ENCODE data around the gene OR1E2. TPM values are rescaled to one million over a fixed set of nuclear protein-coding genes. Genes with fewer than 3 reads are reported as not detected.
"Not testable (repeated sequence)": the region's sequence is repeated elsewhere in the genome, so short reads cannot be mapped to it uniquely, and the experiment has no call there.

Gene OR1E2
- polyA plus RNA-seq, 3 donors = not detected

GRCh38 chr17:3403856-3404255 is 29.8 kb downstream of the OR1E2 start:
- not testable (repeated sequence) for DNase-seq (ENCODE audit: extremely low read depth in 1 of 11, low read depth in 9 of 11, low spot score in 4 of 11)

- DNase-seq (ENCODE audit: extremely low read depth in 1 of 11, low read depth in 9 of 11, low spot score in 4 of 11) = no peak
These were observed 31.9 kb downstream of the OR1E2 start for GRCh38 chr17:3401786-3402185.

GRCh38 chr17:3400055-3400454 is 33.6 kb downstream of the OR1E2 start:
- DNase-seq (ENCODE audit: extremely low read depth in 1 of 11, low read depth in 9 of 11, low spot score in 4 of 11) = no peak

GRCh38 chr17:3398310-3398709 is 35.3 kb downstream of the OR1E2 start, which contains the start of gene OR1E1:
OR1E1 (minus strand) TSS chr17:3398410; CDS start chr17:3398410, 0 bp downstream.
- no peak for DNase-seq (ENCODE audit: extremely low read depth in 1 of 11, low read depth in 9 of 11, low spot score in 4 of 11)

GRCh38 chr17:3397801-3398200 is 35.8 kb downstream of the OR1E2 start:
- DNase-seq (ENCODE audit: extremely low read depth in 1 of 11, low read depth in 9 of 11, low spot score in 4 of 11) = peak in 1 of 11 donors; percentile 15

- DNase-seq (ENCODE audit: extremely low read depth in 1 of 11, low read depth in 9 of 11, low spot score in 4 of 11) = no peak
These were observed 43.9 kb downstream of the OR1E2 start for GRCh38 chr17:3389791-3390190.

GRCh38 chr17:3385869-3386816 is 47.5 kb downstream of the OR1E2 start, which contains the start of gene OR3A2:
OR3A2 (minus strand) TSS chr17:3386308.
- DNase-seq (ENCODE audit: extremely low read depth in 1 of 11, low read depth in 9 of 11, low spot score in 4 of 11) = peak in 1 of 11 donors; percentile 22

Other genes with a start within 250 kb of the OR1E2 start
- gene OR1A2, start 236.3 kb downstream of the OR1E2 start, polyA plus RNA-seq (ENCODE audit: insufficient read length in 3 of 3) = not detected
- gene OR1A1, start 226.2 kb downstream of the OR1E2 start, polyA plus RNA-seq (ENCODE audit: insufficient read length in 3 of 3) = under 1 TPM; 0.03 to 0.08 (median 0.05) TPM
- gene OR3A1, start 135.5 kb downstream of the OR1E2 start, polyA plus RNA-seq (ENCODE audit: insufficient read length in 3 of 3) = under 1 TPM in 2 of 3 donors, not detected in 1; 0.12 to 0.24 TPM
- 1 to 10 TPM in 1 of 3 donors, under 1 TPM in 2; 0.20 to 3.1 (median 0.39) TPM for gene OR3A2, start 47.5 kb downstream of the OR1E2 start, polyA plus RNA-seq (ENCODE audit: insufficient read length in 3 of 3)
- gene OR1E1, start 35.4 kb downstream of the OR1E2 start, polyA plus RNA-seq (ENCODE audit: insufficient read length in 3 of 3) = under 1 TPM in 1 of 3 donors, not detected in 2; 0.07 TPM
- gene OR3A3, start 22.5 kb downstream of the OR1E2 start, polyA plus RNA-seq (ENCODE audit: insufficient read length in 3 of 3) = under 1 TPM; 0.06 to 0.11 (median 0.06) TPM
- gene SPATA22, start 38.0 kb upstream of the OR1E2 start, polyA plus RNA-seq (ENCODE audit: insufficient read length in 3 of 3) = under 1 TPM; 0.36 to 0.65 (median 0.40) TPM
- 10 to 100 TPM; 20.8 to 31.7 (median 27.2) TPM for gene ASPA, start 42.2 kb upstream of the OR1E2 start, polyA plus RNA-seq (ENCODE audit: insufficient read length in 3 of 3)
- gene TRPV3, start 124.0 kb upstream of the OR1E2 start, polyA plus RNA-seq (ENCODE audit: insufficient read length in 3 of 3) = 1 to 10 TPM in 2 of 3 donors, under 1 TPM in 1; 0.88 to 1.1 (median 1.1) TPM
- 10 to 100 TPM in 1 of 3 donors, 1 to 10 TPM in 2; 7.6 to 12.4 (median 9.0) TPM for gene TRPV1, start 175.6 kb upstream of the OR1E2 start, polyA plus RNA-seq (ENCODE audit: insufficient read length in 3 of 3)
- gene SHPK, start 202.4 kb upstream of the OR1E2 start, polyA plus RNA-seq (ENCODE audit: insufficient read length in 3 of 3) = 10 to 100 TPM; 15.4 to 16.5 (median 15.7) TPM
- gene CTNS, start 202.9 kb upstream of the OR1E2 start, polyA plus RNA-seq (ENCODE audit: insufficient read length in 3 of 3) = 10 to 100 TPM; 18.7 to 27.2 (median 20.2) TPM
- gene TAX1BP3, start 234.7 kb upstream of the OR1E2 start, polyA plus RNA-seq (ENCODE audit: insufficient read length in 3 of 3) = 100 to 1,000 TPM in 1 of 3 donors, 10 to 100 TPM in 2; 88.5 to 113 (median 90.6) TPM
- 10 to 100 TPM; 21.0 to 35.3 (median 31.8) TPM for gene EMC6, start 235.0 kb upstream of the OR1E2 start, polyA plus RNA-seq (ENCODE audit: insufficient read length in 3 of 3)